Hepatocyte (in vitro differentiated cells): ENCODE data around the gene COL8A2.

Source experiments
- CTCF ChIP-seq: fragments of 200-600 bp; sonication (generic); IDR thresholded peaks from 2 replicates; pipeline ENCODE4 v1.5.1; 2016; ENCODE audit warnings: antibody characterized with exemption, mild to moderate bottlenecking; ENCODE audit not compliant: poor library complexity
- EZH2 ChIP-seq: fragments of 200-600 bp; sonication (generic); IDR thresholded peaks from 2 replicates; pipeline ENCODE4 v1.6.1; 2016; ENCODE audit warnings: antibody characterized with exemption, mild to moderate bottlenecking, borderline replicate concordance
- EZH2phosphoT487 ChIP-seq: fragments of 200-600 bp; sonication (generic); IDR thresholded peaks from one replicate; pipeline ENCODE4 v1.6.1; 2018; ENCODE audit warnings: antibody characterized with exemption, mild to moderate bottlenecking, low read depth, moderate library complexity; ENCODE audit not compliant: unreplicated experiment, severe bottlenecking

DNA sequence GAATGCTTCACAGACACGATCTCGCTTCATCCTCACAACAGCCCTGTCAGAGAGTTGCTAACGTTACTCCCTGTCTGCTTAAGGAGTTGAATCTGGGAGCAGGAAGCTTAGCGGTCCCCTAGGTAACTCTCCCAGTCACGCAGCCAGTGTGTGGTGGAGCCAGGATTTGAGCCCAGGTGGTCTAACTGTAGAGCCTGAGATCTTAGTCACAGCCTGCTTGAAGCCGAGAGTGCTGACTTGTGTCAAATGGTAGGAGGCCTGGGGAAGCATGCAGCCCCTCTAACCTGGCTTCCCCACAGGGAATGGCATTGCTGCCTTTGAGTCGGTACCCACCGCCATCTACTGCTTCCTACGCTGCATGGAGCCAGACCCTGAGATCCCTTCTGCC lies 32.2 kb downstream of the COL8A2 start:
- TF ChIP-seq EZH2 (no peak), EZH2phosphoT487 (no peak), CTCF (no peak)
